Measurements from ENCODE around the gene MED27.

DNA sequence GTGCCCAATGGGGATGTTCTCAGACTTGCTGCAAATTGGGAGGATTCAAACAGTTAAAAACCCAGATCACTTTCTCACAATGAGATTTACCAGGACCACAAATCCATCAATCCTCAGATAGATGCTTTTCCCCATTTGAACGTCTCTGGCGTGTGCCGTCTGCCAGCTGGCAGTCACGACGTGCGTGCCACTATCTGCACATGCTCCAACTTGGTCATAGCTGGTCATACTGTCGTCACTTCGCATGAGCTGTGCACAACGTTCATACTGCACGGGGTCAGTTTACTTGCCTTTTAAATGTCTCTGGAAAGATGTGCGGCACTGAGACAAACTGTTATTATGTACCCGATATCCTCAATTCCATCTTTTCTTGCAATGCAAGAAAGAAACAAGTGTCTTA, 221.5 kb downstream of the MED27 start:
- TF ChIP-seq, protein P1, sequence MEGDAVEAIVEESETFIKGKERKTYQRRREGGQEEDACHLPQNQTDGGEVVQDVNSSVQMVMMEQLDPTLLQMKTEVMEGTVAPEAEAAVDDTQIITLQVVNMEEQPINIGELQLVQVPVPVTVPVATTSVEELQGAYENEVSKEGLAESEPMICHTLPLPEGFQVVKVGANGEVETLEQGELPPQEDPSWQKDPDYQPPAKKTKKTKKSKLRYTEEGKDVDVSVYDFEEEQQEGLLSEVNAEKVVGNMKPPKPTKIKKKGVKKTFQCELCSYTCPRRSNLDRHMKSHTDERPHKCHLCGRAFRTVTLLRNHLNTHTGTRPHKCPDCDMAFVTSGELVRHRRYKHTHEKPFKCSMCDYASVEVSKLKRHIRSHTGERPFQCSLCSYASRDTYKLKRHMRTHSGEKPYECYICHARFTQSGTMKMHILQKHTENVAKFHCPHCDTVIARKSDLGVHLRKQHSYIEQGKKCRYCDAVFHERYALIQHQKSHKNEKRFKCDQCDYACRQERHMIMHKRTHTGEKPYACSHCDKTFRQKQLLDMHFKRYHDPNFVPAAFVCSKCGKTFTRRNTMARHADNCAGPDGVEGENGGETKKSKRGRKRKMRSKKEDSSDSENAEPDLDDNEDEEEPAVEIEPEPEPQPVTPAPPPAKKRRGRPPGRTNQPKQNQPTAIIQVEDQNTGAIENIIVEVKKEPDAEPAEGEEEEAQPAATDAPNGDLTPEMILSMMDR (IDR thresholded peaks at IDR 0.05; ENCODE audit: borderline replicate concordance, extremely low read depth, low read length, poor library complexity, severe bottlenecking) = no peak
- no peak for TF ChIP-seq EZH2 (IDR thresholded peaks at IDR 0.05; ENCODE audit: borderline replicate concordance, low read depth, low read length, severe bottlenecking)

Measured in DND-41 (cell line).